Neuronal stem cell (in vitro differentiated cells): ENCODE data around the gene JPH2.
A peak's percentile ranks its signal among the peaks of the same experiment; 100 is the strongest.

Experiments
- DNase-seq: peaks from one replicate; pipeline ENCODE4 v3.0.0-alpha.2; 2013; ENCODE audit warnings: low spot score
- H2AFZ ChIP-seq: one replicate; pipeline ENCODE4 v1.6.1; 2013; ENCODE audit warnings: mild to moderate bottlenecking, low read length, inconsistent platforms
- H2AK5ac ChIP-seq: 2 replicates; pipeline ENCODE4 v1.6.1; 2013; ENCODE audit warnings: low read depth, mild to moderate bottlenecking, inconsistent platforms, low read length, moderate library complexity, mixed read lengths
- H2BK120ac ChIP-seq: 2 replicates; pipeline ENCODE4 v1.6.1; 2013; ENCODE audit warnings: low read depth, mild to moderate bottlenecking, inconsistent platforms, low read length, moderate library complexity, mixed read lengths
- H2BK12ac ChIP-seq: one replicate; pipeline ENCODE4 v1.6.1; 2013; ENCODE audit warnings: low read length, inconsistent platforms
- H2BK15ac ChIP-seq: 2 replicates; pipeline ENCODE4 v1.6.1; 2013; ENCODE audit warnings: mild to moderate bottlenecking, low read length, inconsistent platforms, mixed read lengths
- H2BK5ac ChIP-seq: one replicate; pipeline ENCODE4 v1.6.1; 2013; ENCODE audit warnings: inconsistent platforms, mild to moderate bottlenecking, low read length, moderate library complexity
- H3K14ac ChIP-seq: one replicate; pipeline ENCODE4 v1.6.1; 2013; ENCODE audit warnings: low read length, inconsistent platforms
- H3K18ac ChIP-seq: 2 replicates; pipeline ENCODE4 v1.6.1; 2013; ENCODE audit warnings: low read length, inconsistent platforms
- H3K23ac ChIP-seq: 2 replicates; pipeline ENCODE4 v1.6.1; 2013; ENCODE audit warnings: low read depth, mild to moderate bottlenecking, mixed read lengths, low read length, inconsistent platforms; ENCODE audit not compliant: poor library complexity
- H3K27ac ChIP-seq: replicated peaks from 3 replicates; pipeline ENCODE4 v1.5.1; 2013; ENCODE audit warnings: low read length, inconsistent platforms
- H3K27me3 ChIP-seq, 3 experiments: 2 replicates each; pipeline ENCODE4 v1.6.1; 2013; ENCODE audit warnings: low read length in 3 of 3, mild to moderate bottlenecking in 2 of 3, inconsistent platforms in 1 of 3, low read depth in 1 of 3, mixed read lengths in 1 of 3, moderate library complexity in 1 of 3; ENCODE audit not compliant: control insufficient read depth in 3 of 3, insufficient read depth in 3 of 3
- H3K36me3 ChIP-seq, 2 donors: replicated peaks in 1 of 2; 2 replicates each; pipeline ENCODE4 v1.6.1; 2013; ENCODE audit warnings: low read length in 2 of 2; ENCODE audit not compliant: control insufficient read depth in 2 of 2, insufficient read depth in 2 of 2
- H3K4ac ChIP-seq: 2 replicates; pipeline ENCODE4 v1.6.1; 2013; ENCODE audit warnings: inconsistent platforms, mild to moderate bottlenecking, low read length, moderate library complexity
- H3K4me1 ChIP-seq, 2 donors: 1 replicate in 1 of 2; 2 replicates in 1 of 2; pipeline ENCODE4 v1.6.1; 2013; ENCODE audit warnings: low read length in 2 of 2, low read depth in 1 of 2; ENCODE audit not compliant: control insufficient read depth in 2 of 2, insufficient read depth in 1 of 2
- H3K4me2 ChIP-seq: one replicate; pipeline ENCODE4 v1.6.1; 2013; ENCODE audit warnings: mild to moderate bottlenecking, low read length, inconsistent platforms; ENCODE audit not compliant: insufficient read depth, poor library complexity, severe bottlenecking
- H3K4me3 ChIP-seq, 2 donors: 2 replicates each; pipeline ENCODE4 v1.5.1; 2013; ENCODE audit warnings: low read length in 2 of 2, mild to moderate bottlenecking in 2 of 2, inconsistent platforms in 1 of 2, moderate library complexity in 1 of 2
- H3K79me1 ChIP-seq: one replicate; pipeline ENCODE4 v1.6.1; 2013; ENCODE audit warnings: low read depth, mild to moderate bottlenecking, inconsistent platforms, low read length, moderate library complexity
- H3K9ac ChIP-seq: one replicate; pipeline ENCODE4 v1.6.1; 2013; ENCODE audit warnings: mild to moderate bottlenecking, low read depth, low read length, inconsistent platforms; ENCODE audit not compliant: poor library complexity
- H3K9me3 ChIP-seq, 2 donors: replicated peaks in 1 of 2; 2 replicates each; pipeline versions ENCODE3 to v1.6.1; 2013; ENCODE audit warnings: low read length in 2 of 2, mild to moderate bottlenecking in 2 of 2, inconsistent platforms in 1 of 2, low read depth in 1 of 2, mixed read lengths in 1 of 2, moderate library complexity in 1 of 2; ENCODE audit not compliant: control insufficient read depth in 2 of 2, insufficient read depth in 1 of 2
- H4K8ac ChIP-seq: one replicate; pipeline ENCODE4 v1.6.1; 2013; ENCODE audit warnings: low read depth, mild to moderate bottlenecking, inconsistent platforms, low read length, moderate library complexity
- H4K91ac ChIP-seq: one replicate; pipeline ENCODE4 v1.6.1; 2013; ENCODE audit warnings: low read length, low read depth, mild to moderate bottlenecking, inconsistent platforms; ENCODE audit not compliant: poor library complexity
- WGBS, 2 donors: extraction: QIAGEN DNeasy Blood & Tissue Kit; methylation state at CpG; one replicate each; pipeline ENCODE4 v1.1.7; 2013; ENCODE audit warnings: missing lambda C conversion rate in 2 of 2, mixed read lengths in 1 of 2; ENCODE audit not compliant: insufficient read length in 2 of 2, insufficient replicate concordance in 1 of 2; ENCODE audit errors: extremely low coverage in 2 of 2; 5-methylcytosine and 5-hydroxymethylcytosine counted together

The JPH2 gene

GRCh38 chr20:44068316-44069201 is 118.4 kb downstream of the JPH2 start:
- Histone ChIP-seq H2BK12ac (no peak overlapping the region), H3K23ac (no peak overlapping the region), H4K8ac (no peak overlapping the region), H3K79me1 (peaks cover 2% of the 10 kb centered on the region), H2BK15ac (no peak overlapping the region), H3K27me3 (peaks cover 0 to 8% (median 2%) of the 10 kb centered on the region in 3 experiments), H3K18ac (no peak overlapping the region), H3K14ac (no peak overlapping the region), H2BK5ac (no peak overlapping the region), H4K91ac (no peak overlapping the region), H3K27ac (no peak overlapping the region), H2BK120ac (no peak overlapping the region), H2AK5ac (no peak overlapping the region), H3K9ac (no peak overlapping the region), H3K36me3 (no peaks in the 10 kb centered on the region), H3K9me3 (no peaks in the 10 kb centered on the region), H2AFZ (no peak overlapping the region), H3K4ac (no peak overlapping the region), H3K4me2 (no peak overlapping the region), H3K4me1 (peaks cover 0 to 3% of the 10 kb centered on the region in 2 donors), H3K4me3 (no peak overlapping the region)
- DNase-seq, result no peak
- WGBS, 2 donors, result no CpG with 5 or more reads among the region's 30 CpGs

DNA sequence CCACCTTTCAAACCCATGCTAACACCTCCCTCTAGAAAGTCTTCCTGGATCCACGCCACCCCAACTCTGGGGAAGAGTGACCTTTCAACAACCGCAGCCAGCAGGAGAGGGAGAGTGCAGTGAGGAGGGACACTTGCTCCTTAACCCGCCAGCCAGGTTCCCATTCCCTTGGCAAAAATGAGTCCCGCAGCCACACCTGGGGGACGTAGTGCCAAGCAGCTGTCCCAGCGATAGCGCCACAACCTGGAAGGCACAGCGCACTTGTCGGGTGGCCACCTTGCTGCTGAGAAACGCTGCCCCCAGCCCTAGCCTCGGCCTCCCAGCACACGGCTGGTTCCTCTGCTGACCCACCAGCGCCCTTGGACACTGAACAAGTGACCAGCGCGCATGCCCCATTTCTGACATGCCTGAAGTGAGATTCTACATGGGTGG is 119.3 kb downstream of the JPH2 start:
- no peak overlapping the region for H4K91ac ChIP-seq
- H3K23ac ChIP-seq, result peak overlapping the region; percentile 17
- no peak overlapping the region for H2BK120ac ChIP-seq
- peaks cover 2% of the 10 kb centered on the region for H3K79me1 ChIP-seq
- H3K4me1 ChIP-seq, result no peaks in the 10 kb centered on the region
- no peak overlapping the region for H3K9ac ChIP-seq
- no CpG with 5 or more reads among the region's 15 CpGs for WGBS, 2 donors
- no peak overlapping the region for H2BK5ac ChIP-seq
- H2AFZ ChIP-seq, result no peak overlapping the region
- peak overlapping the region in 1 of 2 donors; percentile 43 for H3K4me3 ChIP-seq
- H3K4me2 ChIP-seq, result no peak overlapping the region
- H3K18ac ChIP-seq, result no peak overlapping the region
- DNase-seq, result no peak
- H3K27ac ChIP-seq, result no peak overlapping the region
- H3K4ac ChIP-seq, result peak overlapping the region; percentile 13
- H2AK5ac ChIP-seq, result no peak overlapping the region
- H4K8ac ChIP-seq, result no peak overlapping the region
- no peak overlapping the region for H3K14ac ChIP-seq
- no peaks in the 10 kb centered on the region for H3K9me3 ChIP-seq
- H2BK15ac ChIP-seq, result no peak overlapping the region
- no peak overlapping the region for H2BK12ac ChIP-seq
- H3K27me3 ChIP-seq, result peaks cover 0 to 5% (median 0%) of the 10 kb centered on the region in 3 experiments
- no peaks in the 10 kb centered on the region for H3K36me3 ChIP-seq

DNA sequence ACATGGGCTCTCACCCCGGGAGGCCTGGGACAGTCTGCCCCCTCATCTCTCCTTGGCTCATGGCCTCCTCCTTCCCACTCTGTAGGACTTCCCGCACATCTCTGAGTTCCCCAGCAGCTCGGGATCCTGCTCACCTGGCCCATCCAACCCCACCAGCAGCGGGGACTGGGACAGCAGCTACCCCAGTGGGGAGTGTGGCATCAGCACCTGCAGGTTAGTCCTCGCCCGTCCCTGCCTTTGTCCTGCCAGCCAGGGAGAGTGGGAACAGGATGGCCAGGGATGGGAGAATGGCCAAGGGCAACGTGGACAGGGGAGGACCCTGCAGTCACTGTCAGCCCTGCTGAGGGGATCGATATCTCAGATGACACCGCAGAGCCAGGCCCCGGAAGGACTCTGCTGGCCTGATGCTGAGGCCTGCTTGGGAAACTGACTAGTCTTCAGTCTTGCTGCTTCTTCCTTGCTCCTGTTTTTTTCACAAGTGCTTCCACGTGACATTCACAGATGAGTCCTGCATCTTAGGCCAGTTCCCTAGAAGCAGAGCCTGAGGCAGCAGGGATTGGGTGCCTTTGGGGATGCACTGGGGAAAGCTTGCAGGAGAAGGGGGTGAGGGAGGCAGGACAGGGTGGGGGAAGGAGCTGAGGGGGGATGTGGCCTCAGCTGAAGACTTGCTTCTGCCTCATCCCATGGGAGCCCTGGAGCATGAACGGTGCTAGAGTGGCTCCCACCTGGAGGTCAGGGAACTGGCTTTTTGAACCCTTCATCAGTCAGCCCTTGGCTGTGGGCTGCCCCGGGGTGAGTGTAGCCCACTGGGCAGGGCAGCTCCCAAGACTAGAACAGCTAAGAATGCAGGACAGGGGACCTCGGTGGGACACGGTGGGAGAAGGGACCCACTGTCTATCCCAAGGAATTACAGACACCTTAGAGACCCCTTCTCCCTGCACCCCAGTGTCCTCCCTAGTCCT is 120.1 kb downstream of the JPH2 start:
- Histone ChIP-seq H3K4ac (peak overlapping the region; percentile 14), H2AFZ (no peak overlapping the region), H2AK5ac (peak overlapping the region; percentile 78), H4K91ac (no peak overlapping the region), H2BK12ac (no peak overlapping the region), H3K36me3 (no peaks in the 10 kb centered on the region), H3K4me3 (no peak overlapping the region), H3K4me1 (no peaks in the 10 kb centered on the region), H3K14ac (no peak overlapping the region), H4K8ac (no peak overlapping the region), H2BK15ac (no peak overlapping the region), H2BK5ac (no peak overlapping the region), H3K27me3 (no peaks in the 10 kb centered on the region), H3K27ac (no peak overlapping the region), H3K79me1 (peaks cover 2% of the 10 kb centered on the region), H3K9ac (no peak overlapping the region), H3K9me3 (no peaks in the 10 kb centered on the region), H2BK120ac (peak overlapping the region; percentile 63), H3K4me2 (no peak overlapping the region), H3K18ac (peak overlapping the region; percentile 57), H3K23ac (no peak overlapping the region)
- WGBS, 2 donors, result no CpG with 5 or more reads among the region's 15 CpGs
- DNase-seq, result no peak
